Neutrophil (primary cell): Measurements from ENCODE around the gene QKI.

Experiments used
- H3K27ac ChIP-seq: fragments of 200-600 bp; sonication (generic); 2 replicates; pipeline ENCODE4 v1.5.1; 2016; ENCODE audit warnings: mild to moderate bottlenecking, moderate library complexity
- H3K27me3 ChIP-seq: fragments of 200-600 bp; sonication (generic); 2 replicates; pipeline ENCODE4 v1.6.0; 2016; ENCODE audit warnings: mild to moderate bottlenecking
- H3K36me3 ChIP-seq: fragments of 200-600 bp; sonication (generic); 2 replicates; pipeline ENCODE4 v1.5.1; 2017
- H3K4me1 ChIP-seq, 2 experiments: fragments of 200-600 bp in 1 of 2; sonication (generic) in 1 of 2; 1 replicate in 1 of 2; 2 replicates in 1 of 2; pipeline versions ENCODE4 v1.5.1 to v1.6.1; 2013 to 2016; ENCODE audit warnings: low read depth in 1 of 2, low read length in 1 of 2, mild to moderate bottlenecking in 1 of 2, moderate library complexity in 1 of 2; ENCODE audit not compliant: control insufficient read depth in 1 of 2, insufficient read depth in 1 of 2
- H3K4me3 ChIP-seq, 2 experiments: fragments of 200-600 bp in 1 of 2; sonication (generic) in 1 of 2; 1 replicate in 1 of 2; 2 replicates in 1 of 2; pipeline ENCODE4 v1.5.1; 2013 to 2016; ENCODE audit warnings: low read depth in 1 of 2, low read length in 1 of 2, mild to moderate bottlenecking in 1 of 2, moderate library complexity in 1 of 2
- H3K9me3 ChIP-seq: fragments of 200-600 bp; sonication (generic); 2 replicates; pipeline ENCODE4 v1.5.1; 2016
- CTCF ChIP-seq: fragments of 200-600 bp; sonication (generic); IDR thresholded peaks from 2 replicates; pipeline ENCODE4 v1.5.1; 2016; ENCODE audit warnings: antibody characterized with exemption

The QKI gene

GRCh38 chr6:163566056-163566455, 151.5 kb downstream of the QKI start:
- Histone ChIP-seq H3K27me3 (no peaks in the 10 kb centered on the region), H3K4me3 (no peak overlapping the region), H3K4me1 (no peaks in the 10 kb centered on the region), H3K27ac (no peak overlapping the region), H3K36me3 (peaks cover 58% of the 10 kb centered on the region), H3K9me3 (no peaks in the 10 kb centered on the region)
- TF ChIP-seq CTCF: no peak

- no peaks in the 10 kb centered on the region for H3K4me1 ChIP-seq
- no peaks in the 10 kb centered on the region for H3K9me3 ChIP-seq
- no peak overlapping the region for H3K27ac ChIP-seq
- H3K36me3 ChIP-seq: peaks cover 64% of the 10 kb centered on the region
- no peaks in the 10 kb centered on the region for H3K27me3 ChIP-seq
- TF ChIP-seq CTCF: no peak
- H3K4me3 ChIP-seq: no peak overlapping the region
These were observed 153.8 kb downstream of the QKI start for GRCh38 chr6:163568275-163568674.

- H3K4me3 ChIP-seq: no peak overlapping the region
- TF ChIP-seq CTCF: no peak
- no peak overlapping the region for H3K27ac ChIP-seq
- H3K27me3 ChIP-seq: no peaks in the 10 kb centered on the region
- H3K9me3 ChIP-seq: no peaks in the 10 kb centered on the region
- peaks cover 56% of the 10 kb centered on the region for H3K36me3 ChIP-seq
- no peaks in the 10 kb centered on the region for H3K4me1 ChIP-seq
These were observed 156.2 kb downstream of the QKI start for GRCh38 chr6:163570579-163571231.

- Histone ChIP-seq H3K4me1 (no peaks in the 10 kb centered on the region), H3K9me3 (no peaks in the 10 kb centered on the region), H3K27ac (no peak overlapping the region), H3K4me3 (no peak overlapping the region), H3K27me3 (no peaks in the 10 kb centered on the region), H3K36me3 (peaks cover 54% of the 10 kb centered on the region)
- no peak for TF ChIP-seq CTCF
These were observed 157.2 kb downstream of the QKI start for GRCh38 chr6:163571730-163572129.

- no peak overlapping the region for H3K27ac ChIP-seq
- H3K27me3 ChIP-seq: no peaks in the 10 kb centered on the region
- peaks cover 54% of the 10 kb centered on the region for H3K36me3 ChIP-seq
- no peak for TF ChIP-seq CTCF
- no peak overlapping the region for H3K4me3 ChIP-seq
- H3K4me1 ChIP-seq: no peaks in the 10 kb centered on the region
- H3K9me3 ChIP-seq: no peaks in the 10 kb centered on the region
These were observed 158.1 kb downstream of the QKI start for GRCh38 chr6:163572612-163573011.
